Thyroid gland (tissue), 4 donors: ENCODE measurements around the gene TBPL2. TPM values are rescaled to one million over a fixed set of nuclear protein-coding genes. Genes with fewer than 3 reads are reported as not detected.
"Not testable (repeated sequence)": the region's sequence is repeated elsewhere in the genome, so short reads cannot be mapped to it uniquely, and the experiment has no call there.

Source experiments
- DNase-seq, 2 donors: peaks; one replicate each; pipeline ENCODE4 v3.0.0-alpha.2; 2019
- H3K27ac ChIP-seq, 3 donors: fragments of 200-600 bp; sonication (generic); 1 replicate in 2 of 3; 2 replicates in 1 of 3; pipeline ENCODE4 v1.5.1; 2016 to 2019; ENCODE audit warnings: mild to moderate bottlenecking in 1 of 3, moderate library complexity in 1 of 3
- H3K27me3 ChIP-seq: fragments of 200-600 bp; sonication (generic); one replicate; pipeline ENCODE4 v1.5.1; 2019
- H3K36me3 ChIP-seq, 2 donors: fragments of 200-600 bp; sonication (generic); one replicate each; pipeline ENCODE4 v1.5.1; 2016 to 2019
- H3K4me1 ChIP-seq, 2 donors: fragments of 200-600 bp; sonication (generic); one replicate each; pipeline ENCODE4 v1.5.1; 2017 to 2019
- H3K4me3 ChIP-seq, 3 donors: fragments of 200-600 bp; sonication (generic); replicated peaks in 1 of 3; 1 replicate in 2 of 3; 2 replicates in 1 of 3; pipeline ENCODE4 v1.5.1; 2016; ENCODE audit warnings: mild to moderate bottlenecking in 1 of 3
- H3K9me3 ChIP-seq: fragments of 200-600 bp; sonication (generic); one replicate; pipeline ENCODE4 v1.5.1; 2017
- CTCF ChIP-seq, 6 experiments: fragments of 200-600 bp in 3 of 6; fragments of 450-650 bp in 3 of 6; sonication (generic) in 3 of 6; IDR thresholded peaks; one replicate each; pipeline ENCODE4 v1.5.1; 2016 to 2019; ENCODE audit warnings: antibody characterized with exemption in 6 of 6, mild to moderate bottlenecking in 2 of 6, inconsistent platforms in 1 of 6, moderate library complexity in 1 of 6
- POLR2A ChIP-seq, 2 donors: fragments of 450-650 bp; IDR thresholded peaks; one replicate each; pipeline ENCODE4 v1.6.1; 2017; ENCODE audit warnings: antibody characterized with exemption in 2 of 2, mild to moderate bottlenecking in 2 of 2, moderate library complexity in 1 of 2
- WGBS, 2 donors: methylation state at CpG; one replicate each; pipeline ENCODE4 v1.1.5; 2017; 5-methylcytosine and 5-hydroxymethylcytosine counted together
- intact Hi-C: fragments of 100-400 bp; cut with DNase I; formaldehyde crosslinking; loops from one replicate; pipeline ENCODE4 v1.15.1; 2023
- total RNA-seq, 4 donors: library from RNA; depleted of rRNA; stranded (reverse); fragments of >200 nt; gene quantifications; one replicate each; pipeline ENCODE4 v1.2.3, GENCODE V29; 2016

TBPL2 gene
- total RNA-seq, 4 donors from 2014 or later, result not detected

GRCh38 chr14:55426891-55427290, 13.5 kb downstream of the TBPL2 start:
- TF ChIP-seq CTCF (IDR thresholded peaks at IDR 0.05) (no peak), POLR2A (IDR thresholded peaks at IDR 0.05) (no peak)
- H3K27ac ChIP-seq, result no peak overlapping the region

GRCh38 chr14:55425091-55425490, 15.3 kb downstream of the TBPL2 start:
- Histone ChIP-seq H3K4me3 (no peak overlapping the region), H3K4me1 (peaks cover 0 to 2% of the 10 kb centered on the region in 2 donors), H3K27me3 (no peaks in the 10 kb centered on the region), H3K9me3 (no peaks in the 10 kb centered on the region), H3K36me3 (no peaks in the 10 kb centered on the region), H3K27ac (no peak overlapping the region)
- intact Hi-C loops, result no loop called here
- no peak for DNase-seq
- 88 to 97% methylated on average over 1 of the region's 1 CpG for WGBS, 2 donors
- TF ChIP-seq CTCF (IDR thresholded peaks at IDR 0.05) (no peak), POLR2A (IDR thresholded peaks at IDR 0.05) (no peak)

More at GRCh38 chr14:55426891-55427290, 13.5 kb downstream of the TBPL2 start:
- no peaks in the 10 kb centered on the region for H3K9me3 ChIP-seq
- WGBS, 2 donors, result 77 to 79% methylated on average over 4 of the region's 4 CpGs
- H3K4me1 ChIP-seq, result peaks cover 2 to 5% of the 10 kb centered on the region in 2 donors
- intact Hi-C loops, result no loop called here
- DNase-seq, result no peak
- no peaks in the 10 kb centered on the region for H3K36me3 ChIP-seq
- no peak overlapping the region for H3K4me3 ChIP-seq
- no peaks in the 10 kb centered on the region for H3K27me3 ChIP-seq

GRCh38 chr14:55423969-55424368, 16.4 kb downstream of the TBPL2 start:
- H3K4me3 ChIP-seq, result no peak overlapping the region
- H3K4me1 ChIP-seq, result no peaks in the 10 kb centered on the region
- no peaks in the 10 kb centered on the region for H3K36me3 ChIP-seq
- TF ChIP-seq POLR2A (IDR thresholded peaks at IDR 0.05) (no peak), CTCF (IDR thresholded peaks at IDR 0.05) (no peak)
- no peaks in the 10 kb centered on the region for H3K27me3 ChIP-seq
- H3K27ac ChIP-seq, result no peak overlapping the region
- intact Hi-C loops, result no loop called here
- H3K9me3 ChIP-seq, result no peaks in the 10 kb centered on the region
- WGBS, 2 donors, result 47 to 49% methylated on average over 2 of the region's 2 CpGs
- DNase-seq, result no peak

GRCh38 chr14:55422338-55422737, 18.1 kb downstream of the TBPL2 start:
- H3K4me3 ChIP-seq, DNase-seq, intact Hi-C loops, H3K27me3 ChIP-seq, H3K27ac ChIP-seq, H3K4me1 ChIP-seq, H3K9me3 ChIP-seq, H3K36me3 ChIP-seq: not testable (repeated sequence)
- WGBS, 2 donors, result 91 to 93% methylated on average over 11 of the region's 11 CpGs

- Histone ChIP-seq H3K4me1 (no peaks in the 10 kb centered on the region), H3K9me3 (no peaks in the 10 kb centered on the region), H3K27me3 (no peaks in the 10 kb centered on the region), H3K36me3 (no peaks in the 10 kb centered on the region), H3K27ac (no peak overlapping the region), H3K4me3 (no peak overlapping the region)
- intact Hi-C loops, result no loop called here
- no peak for TF ChIP-seq POLR2A (IDR thresholded peaks at IDR 0.05)
- TF ChIP-seq CTCF (IDR thresholded peaks at IDR 0.05), result no peak
- WGBS, 2 donors, result 95 to 100% methylated on average over 1 of the region's 1 CpG
- DNase-seq, result no peak
Observed at GRCh38 chr14:55419663-55420062, 20.8 kb downstream of the TBPL2 start.

GRCh38 chr14:55418411-55418810, 22.0 kb downstream of the TBPL2 start:
- Histone ChIP-seq H3K36me3 (no peaks in the 10 kb centered on the region), H3K27ac (no peak overlapping the region), H3K9me3 (no peaks in the 10 kb centered on the region), H3K4me1 (no peaks in the 10 kb centered on the region), H3K27me3 (no peaks in the 10 kb centered on the region), H3K4me3 (no peak overlapping the region)
- intact Hi-C loops, result no loop called here
- no peak for DNase-seq
- WGBS, 2 donors, result 57 to 60% methylated on average over 6 of the region's 6 CpGs
- TF ChIP-seq CTCF (IDR thresholded peaks at IDR 0.05), result no peak
- TF ChIP-seq POLR2A (IDR thresholded peaks at IDR 0.05), result no peak
